RKO (cell line): ENCODE results near the gene LILRB3.
A peak's percentile ranks its signal among the peaks of the same experiment; 100 is the strongest.
"Not testable (repeated sequence)": the region's sequence is repeated elsewhere in the genome, so short reads cannot be mapped to it uniquely, and the experiment has no call there.

ENCODE experiments used
- DNase-seq: peaks from one replicate; pipeline ENCODE4 v3.0.0-alpha.2; 2016; ENCODE audit warnings: low spot score

LILRB3 gene

GRCh38 chr19:54209811-54210494 lies 12.9 kb downstream of the LILRB3 start:
- DNase-seq: peak; percentile 81

- no peak for DNase-seq
Observed at GRCh38 chr19:54209058-54209810, 13.6 kb downstream of the LILRB3 start.

- peak; percentile 22 for DNase-seq
Observed at GRCh38 chr19:54208784-54209057, 14.1 kb downstream of the LILRB3 start.

- peak; percentile 44 for DNase-seq
Observed at GRCh38 chr19:54207983-54208783, 14.6 kb downstream of the LILRB3 start.

GRCh38 chr19:54207676-54207982 lies 15.2 kb downstream of the LILRB3 start:
- no peak for DNase-seq

GRCh38 chr19:54207193-54207592 lies 15.6 kb downstream of the LILRB3 start:
- not testable (repeated sequence) for DNase-seq

- DNase-seq: no peak
Observed at GRCh38 chr19:54206831-54207177, 16.0 kb downstream of the LILRB3 start.

GRCh38 chr19:54206030-54206830 lies 16.6 kb downstream of the LILRB3 start:
- no peak for DNase-seq

- DNase-seq: no peak
Observed at GRCh38 chr19:54204767-54205468, 17.9 kb downstream of the LILRB3 start.

GRCh38 chr19:54203151-54203611 lies 19.6 kb downstream of the LILRB3 start:
- DNase-seq: peak; percentile 48

- DNase-seq: peak; percentile 31
Observed at GRCh38 chr19:54201980-54202379, 20.8 kb downstream of the LILRB3 start.

GRCh38 chr19:54201172-54201701 lies 21.6 kb downstream of the LILRB3 start:
- DNase-seq: peak; percentile 27

- DNase-seq: no peak
Observed at GRCh38 chr19:54199401-54199800, 23.4 kb downstream of the LILRB3 start.

- no peak for DNase-seq
Observed at GRCh38 chr19:54197121-54197520, 25.7 kb downstream of the LILRB3 start.

GRCh38 chr19:54196536-54196935 lies 26.3 kb downstream of the LILRB3 start:
- DNase-seq: no peak

GRCh38 chr19:54194463-54194862 lies 28.3 kb downstream of the LILRB3 start:
- DNase-seq: not testable (repeated sequence)

- DNase-seq: no peak
Observed at GRCh38 chr19:54193011-54193410, 29.8 kb downstream of the LILRB3 start.

- DNase-seq: peak; percentile 54
Observed at GRCh38 chr19:54191811-54192453, 30.9 kb downstream of the LILRB3 start.

- peak; percentile 86 for DNase-seq
Observed at GRCh38 chr19:54191011-54191810, 31.6 kb downstream of the LILRB3 start, which contains the start of gene TSEN34. TSEN34 (plus strand) TSS chr19:54191308; CDS start chr19:54191365, 57 bp downstream.

GRCh38 chr19:54190503-54191010 lies 32.2 kb downstream of the LILRB3 start:
- DNase-seq: peak; percentile 99
